ENCODE results near the gene TRPM5. TPM values are rescaled to one million over a fixed set of nuclear protein-coding genes. Genes with fewer than 3 reads are reported as not detected.

Gene TRPM5
- polyA plus RNA-seq, 1 donor (not counting 4 experiments of a cell fraction or from before 2014, with no cell fraction given): not detected

DNA sequence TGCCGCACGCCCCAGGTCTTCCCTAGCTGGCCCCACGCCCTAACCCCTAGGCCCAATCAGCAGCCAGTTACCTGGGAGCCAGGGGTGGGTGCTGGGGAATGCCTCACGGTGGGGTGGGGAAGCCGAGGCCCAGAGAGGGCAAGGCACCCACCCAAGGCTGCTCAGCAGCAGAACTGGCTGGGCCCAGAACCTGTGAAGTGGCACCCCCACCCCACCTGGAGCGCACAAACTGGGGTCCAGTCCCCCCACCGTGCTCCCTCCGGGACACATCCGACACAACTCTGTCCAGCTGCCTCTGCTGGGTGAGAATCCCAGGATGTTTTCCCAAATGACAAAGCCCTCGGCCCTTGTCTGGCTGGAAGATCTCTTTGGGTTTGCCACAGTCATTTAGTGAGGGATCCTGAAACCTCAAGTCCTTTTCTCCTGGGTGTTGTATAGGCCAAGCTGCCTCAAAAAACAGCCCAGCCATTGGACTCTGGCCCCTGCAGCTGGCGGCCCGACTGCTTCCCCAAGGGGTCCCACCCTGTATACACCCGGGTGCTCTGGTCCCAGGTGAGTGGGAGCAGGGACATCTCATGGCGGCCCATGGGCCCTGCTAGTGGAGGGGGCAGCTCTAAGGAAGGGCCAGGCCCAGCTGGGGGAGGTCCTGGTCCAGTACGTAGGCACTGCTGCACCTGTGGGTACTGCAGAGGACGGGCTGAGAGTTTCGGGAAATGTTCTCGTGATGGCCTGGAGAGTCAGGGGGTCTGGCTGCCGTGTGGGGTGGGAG lies 22.9 kb downstream of the TRPM5 start:
- Histone ChIP-seq H4K20me1 (ENCODE audit: control insufficient read depth, extremely low read depth, insufficient read depth, low read length) (no peaks in the 10 kb centered on the region), H3K4me2 (ENCODE audit: control insufficient read depth, extremely low read depth, insufficient read depth, low read depth, low read length) (no peak overlapping the region), H3K4me1 (ENCODE audit: control insufficient read depth, extremely low read depth, insufficient read depth, low read length) (no peaks in the 10 kb centered on the region), H3K36me3 (ENCODE audit: control insufficient read depth in 2 of 2, extremely low read depth in 1 of 2, insufficient read depth in 2 of 2, low read length in 2 of 2) (no peaks in the 10 kb centered on the region), H3K4me3 (ENCODE audit: control insufficient read depth in 2 of 3, extremely low read depth in 1 of 3, insufficient read depth in 2 of 3, low read depth in 1 of 3, low read length in 3 of 3) (no peak overlapping the region), H3K9me1 (ENCODE audit: control insufficient read depth, extremely low read depth, insufficient read depth, low read length) (no peaks in the 10 kb centered on the region), H3K9me3 (ENCODE audit: control insufficient read depth, low read depth, low read length) (no peaks in the 10 kb centered on the region), H3K27me3 (ENCODE audit: control insufficient read depth, extremely low read depth, insufficient read depth, low read length) (peaks cover 4% of the 10 kb centered on the region), H3K79me2 (ENCODE audit: control insufficient read depth, insufficient read depth, low read length) (no peaks in the 10 kb centered on the region), H2AFZ (ENCODE audit: control insufficient read depth, low read length) (no peak overlapping the region), H3K27ac (ENCODE audit: control insufficient read depth, insufficient read depth, low read length) (no peak overlapping the region), H3K9ac (ENCODE audit: control insufficient read depth, extremely low read depth, insufficient read depth, low read length) (no peak overlapping the region)
- DNase-seq (ENCODE audit: low read depth, low spot score): no peak
- TF ChIP-seq, protein P1, sequence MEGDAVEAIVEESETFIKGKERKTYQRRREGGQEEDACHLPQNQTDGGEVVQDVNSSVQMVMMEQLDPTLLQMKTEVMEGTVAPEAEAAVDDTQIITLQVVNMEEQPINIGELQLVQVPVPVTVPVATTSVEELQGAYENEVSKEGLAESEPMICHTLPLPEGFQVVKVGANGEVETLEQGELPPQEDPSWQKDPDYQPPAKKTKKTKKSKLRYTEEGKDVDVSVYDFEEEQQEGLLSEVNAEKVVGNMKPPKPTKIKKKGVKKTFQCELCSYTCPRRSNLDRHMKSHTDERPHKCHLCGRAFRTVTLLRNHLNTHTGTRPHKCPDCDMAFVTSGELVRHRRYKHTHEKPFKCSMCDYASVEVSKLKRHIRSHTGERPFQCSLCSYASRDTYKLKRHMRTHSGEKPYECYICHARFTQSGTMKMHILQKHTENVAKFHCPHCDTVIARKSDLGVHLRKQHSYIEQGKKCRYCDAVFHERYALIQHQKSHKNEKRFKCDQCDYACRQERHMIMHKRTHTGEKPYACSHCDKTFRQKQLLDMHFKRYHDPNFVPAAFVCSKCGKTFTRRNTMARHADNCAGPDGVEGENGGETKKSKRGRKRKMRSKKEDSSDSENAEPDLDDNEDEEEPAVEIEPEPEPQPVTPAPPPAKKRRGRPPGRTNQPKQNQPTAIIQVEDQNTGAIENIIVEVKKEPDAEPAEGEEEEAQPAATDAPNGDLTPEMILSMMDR (optimal IDR thresholded peaks at IDR 0.05 in 1 of 3, IDR thresholded peaks at IDR 0.05 in 1 of 3, conservative IDR thresholded peaks at IDR 0.05 in 1 of 3; ENCODE audit: extremely low read depth in 1 of 3, insufficient read depth in 2 of 3, low read length in 3 of 3): no peak
- no peak for TF ChIP-seq EZH2 (IDR thresholded peaks at IDR 0.05; ENCODE audit: low read length)
- FAIRE-seq: no peak
- dilution Hi-C loops (cut with MboI; ENCODE audit: extremely low pct_ligation_motif_present, low sequenced_read_pairs): no loop called here

DNA sequence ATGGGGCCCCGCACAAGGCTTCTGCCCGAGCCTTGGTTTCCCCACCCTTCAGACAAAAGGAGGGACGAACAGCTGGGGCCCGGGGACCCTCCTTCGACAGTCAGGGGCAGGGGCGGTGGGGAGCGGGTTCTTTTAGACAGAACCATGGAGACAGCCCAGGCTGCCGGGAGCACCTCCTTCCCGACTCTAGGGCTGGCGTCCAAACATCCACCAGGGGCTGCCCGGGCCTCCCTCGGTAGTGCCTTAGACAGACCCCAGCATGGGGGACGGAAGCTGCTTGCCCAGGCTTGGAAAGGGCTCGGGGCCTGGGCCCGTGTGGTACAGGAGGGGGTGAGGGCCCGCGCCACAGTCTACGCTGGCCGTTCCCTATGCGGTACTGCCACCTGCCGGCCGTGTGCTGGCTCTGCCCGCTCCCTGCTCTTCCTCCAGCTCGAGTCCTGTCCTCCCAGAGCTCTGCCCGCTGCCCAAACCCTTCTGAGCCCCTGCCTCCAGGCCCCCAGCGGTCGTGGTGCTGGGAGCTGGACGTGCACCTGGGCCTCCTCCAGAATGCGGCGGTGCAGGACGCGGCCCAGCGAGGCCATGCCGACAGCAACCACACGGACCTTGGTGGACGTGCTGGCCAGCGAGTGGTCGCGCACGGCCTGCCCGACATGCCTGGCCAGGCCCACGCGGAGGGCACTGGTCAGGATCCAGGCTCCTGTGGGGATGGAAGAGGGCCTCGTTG lies 23.6 kb downstream of the TRPM5 start:
- Histone ChIP-seq H3K36me3 (ENCODE audit: control insufficient read depth in 2 of 2, extremely low read depth in 1 of 2, insufficient read depth in 2 of 2, low read length in 2 of 2) (no peaks in the 10 kb centered on the region), H2AFZ (ENCODE audit: control insufficient read depth, low read length) (peak overlapping the region; percentile 58), H3K4me3 (ENCODE audit: control insufficient read depth in 2 of 3, extremely low read depth in 1 of 3, insufficient read depth in 2 of 3, low read depth in 1 of 3, low read length in 3 of 3) (no peak overlapping the region), H3K9me1 (ENCODE audit: control insufficient read depth, extremely low read depth, insufficient read depth, low read length) (no peaks in the 10 kb centered on the region), H3K27me3 (ENCODE audit: control insufficient read depth, extremely low read depth, insufficient read depth, low read length) (peaks cover 4% of the 10 kb centered on the region), H3K4me1 (ENCODE audit: control insufficient read depth, extremely low read depth, insufficient read depth, low read length) (no peaks in the 10 kb centered on the region), H3K79me2 (ENCODE audit: control insufficient read depth, insufficient read depth, low read length) (no peaks in the 10 kb centered on the region), H3K27ac (ENCODE audit: control insufficient read depth, insufficient read depth, low read length) (no peak overlapping the region), H3K9me3 (ENCODE audit: control insufficient read depth, low read depth, low read length) (no peaks in the 10 kb centered on the region), H3K4me2 (ENCODE audit: control insufficient read depth, extremely low read depth, insufficient read depth, low read depth, low read length) (peak overlapping the region; percentile 37), H4K20me1 (ENCODE audit: control insufficient read depth, extremely low read depth, insufficient read depth, low read length) (no peaks in the 10 kb centered on the region), H3K9ac (ENCODE audit: control insufficient read depth, extremely low read depth, insufficient read depth, low read length) (no peak overlapping the region)
- DNase-seq (ENCODE audit: low read depth, low spot score) (no peak), FAIRE-seq (no peak)
- dilution Hi-C loops (cut with MboI; ENCODE audit: extremely low pct_ligation_motif_present, low sequenced_read_pairs): no loop called here
- TF ChIP-seq, protein P1 (optimal IDR thresholded peaks at IDR 0.05 in 1 of 3, IDR thresholded peaks at IDR 0.05 in 1 of 3, conservative IDR thresholded peaks at IDR 0.05 in 1 of 3; ENCODE audit: extremely low read depth in 1 of 3, insufficient read depth in 2 of 3, low read length in 3 of 3): peak; percentile 74 to 99 (median 99)
- TF ChIP-seq EZH2 (IDR thresholded peaks at IDR 0.05; ENCODE audit: low read length): no peak
